SU-DHL-6 (cell line): ENCODE measurements around the gene DTWD1.
A peak's percentile ranks its signal among the peaks of the same experiment; 100 is the strongest.

Source experiments
- H2AFZ ChIP-seq: fragments of 200-600 bp; sonication (generic); 2 replicates; pipeline ENCODE4 v1.6.1; 2014; ENCODE audit warnings: low read depth, mild to moderate bottlenecking, moderate library complexity, mixed read lengths, antibody characterized with exemption, low read length; ENCODE audit not compliant: severe bottlenecking
- H3F3A ChIP-seq: fragments of 200-600 bp; shearing (Covaris generic); 2 replicates; pipeline ENCODE4 v1.6.0; 2016; ENCODE audit warnings: antibody characterized with exemption, mild to moderate bottlenecking; ENCODE audit not compliant: insufficient read depth
- H3K27ac ChIP-seq: fragments of 200-600 bp; sonication (generic); 2 replicates; pipeline ENCODE4 v1.5.1; 2016; ENCODE audit warnings: low read depth, mild to moderate bottlenecking, low read length, moderate library complexity, mixed read lengths
- H3K27me3 ChIP-seq: fragments of 200-600 bp; sonication (generic), shearing (Covaris generic); 2 replicates; pipeline ENCODE4 v1.6.0; 2014; ENCODE audit warnings: mild to moderate bottlenecking, low read length
- H3K36me3 ChIP-seq: fragments of 200-600 bp; sonication (generic); 2 replicates; pipeline ENCODE4 v1.6.1; 2014; ENCODE audit warnings: mild to moderate bottlenecking, low read length, mixed read lengths
- H3K4me2 ChIP-seq: fragments of 300-600, 200-600 bp; shearing (Covaris generic), sonication (generic); 2 replicates; pipeline ENCODE4 v1.6.0; 2014; ENCODE audit warnings: low read length, low read depth, mild to moderate bottlenecking; ENCODE audit not compliant: poor library complexity, severe bottlenecking
- H3K4me3 ChIP-seq: fragments of 200-600 bp; sonication (generic); 2 replicates; pipeline ENCODE4 v1.5.1; 2014; ENCODE audit warnings: antibody characterized with exemption, low read length, mild to moderate bottlenecking, mixed read lengths; ENCODE audit not compliant: insufficient read depth, poor library complexity, severe bottlenecking
- H3K79me2 ChIP-seq: fragments of 200-600 bp; sonication (generic); 2 replicates; pipeline ENCODE4 v1.6.1; 2014; ENCODE audit warnings: mild to moderate bottlenecking, low read length, moderate library complexity; ENCODE audit not compliant: insufficient read depth
- H3K9ac ChIP-seq: fragments of 200-600 bp; sonication (generic); 2 replicates; pipeline ENCODE4 v1.7.0; 2014; ENCODE audit warnings: mild to moderate bottlenecking, low read length
- H3K9me2 ChIP-seq: fragments of 200-600 bp; sonication (generic); replicated peaks from 2 replicates; pipeline ENCODE4 v1.6.1; 2014; ENCODE audit warnings: low read length; ENCODE audit not compliant: insufficient read depth
- H3K9me3 ChIP-seq: fragments of 200-600 bp; sonication (generic); 2 replicates; pipeline ENCODE4 v1.6.1; 2014; ENCODE audit warnings: low read length, mixed read lengths; ENCODE audit not compliant: insufficient read depth
- H4K20me1 ChIP-seq: fragments of 200-600 bp; sonication (generic); 2 replicates; pipeline ENCODE4 v1.6.1; 2014; ENCODE audit warnings: low read depth, mild to moderate bottlenecking, antibody characterized with exemption, low read length, moderate library complexity, mixed read lengths
- CTCF ChIP-seq: fragments of 200-600 bp; sonication (generic); IDR thresholded peaks from one replicate; pipeline ENCODE4 v1.5.1; 2017; ENCODE audit warnings: antibody characterized with exemption, mild to moderate bottlenecking, low read length, moderate library complexity; ENCODE audit not compliant: insufficient read depth, poor library complexity, severe bottlenecking
- EZH2phosphoT487 ChIP-seq: fragments of 200-600 bp; sonication (generic), shearing (Covaris generic); conservative IDR thresholded peaks from 2 replicates; pipeline ENCODE4 v1.6.1; 2018; ENCODE audit warnings: mild to moderate bottlenecking, antibody characterized with exemption, low read length, moderate library complexity, mixed read lengths

DTWD1 gene

GRCh38 chr15:49621401-49621811 lies 558 bp downstream of the DTWD1 start:
- Histone ChIP-seq H3K27me3 (no peaks in the 10 kb centered on the region), H3K27ac (peak overlapping the region; percentile 55), H4K20me1 (no peaks in the 10 kb centered on the region), H3K4me3 (peak overlapping the region; percentile 93), H3K4me2 (peak overlapping the region; percentile 98), H3K36me3 (peaks cover 25% of the 10 kb centered on the region), H3K9me3 (0 out of 2 replicates have a peak, but pooled peaks cover under 1% of the 10 kb centered on the region), H2AFZ (peak overlapping the region; percentile 91), H3F3A (no peaks in the 10 kb centered on the region), H3K9ac (peak overlapping the region; percentile 86), H3K9me2 (no peaks in the 10 kb centered on the region), H3K79me2 (peaks cover 38% of the 10 kb centered on the region)
- TF ChIP-seq EZH2phosphoT487 (no peak), CTCF (no peak)

DNA sequence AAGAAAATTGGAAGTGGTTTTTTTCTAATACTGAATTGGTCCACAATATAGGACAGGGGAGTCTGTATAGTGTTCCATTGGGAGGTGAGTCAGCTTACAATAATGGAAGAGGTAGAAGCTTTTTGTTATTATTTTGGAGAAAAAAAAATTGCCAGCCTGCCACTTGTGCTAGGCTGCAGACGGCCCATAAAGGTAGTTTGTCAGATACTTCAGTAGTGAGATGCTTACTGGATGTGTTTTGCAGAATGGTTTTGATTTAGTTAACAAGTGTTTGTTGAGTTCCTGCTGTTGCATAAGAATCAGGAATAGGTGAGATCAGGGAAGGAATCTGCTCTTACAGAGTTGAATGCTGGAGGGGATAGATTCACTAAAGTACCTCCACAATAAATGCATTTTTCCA lies 1.0 kb downstream of the DTWD1 start:
- Histone ChIP-seq H3K36me3 (peaks cover 29% of the 10 kb centered on the region), H3K27me3 (no peaks in the 10 kb centered on the region), H3K4me2 (peak overlapping the region; percentile 98), H3K4me3 (peak overlapping the region; percentile 93), H3K27ac (no peak overlapping the region), H3K9ac (peak overlapping the region; percentile 86), H2AFZ (peak overlapping the region; percentile 91), H3K9me2 (no peaks in the 10 kb centered on the region), H3K79me2 (peaks cover 38% of the 10 kb centered on the region), H4K20me1 (no peaks in the 10 kb centered on the region), H3F3A (0 out of 2 replicates have a peak, but pooled peaks cover 3% of the 10 kb centered on the region), H3K9me3 (no peaks in the 10 kb centered on the region)
- TF ChIP-seq CTCF (no peak), EZH2phosphoT487 (no peak)

DNA sequence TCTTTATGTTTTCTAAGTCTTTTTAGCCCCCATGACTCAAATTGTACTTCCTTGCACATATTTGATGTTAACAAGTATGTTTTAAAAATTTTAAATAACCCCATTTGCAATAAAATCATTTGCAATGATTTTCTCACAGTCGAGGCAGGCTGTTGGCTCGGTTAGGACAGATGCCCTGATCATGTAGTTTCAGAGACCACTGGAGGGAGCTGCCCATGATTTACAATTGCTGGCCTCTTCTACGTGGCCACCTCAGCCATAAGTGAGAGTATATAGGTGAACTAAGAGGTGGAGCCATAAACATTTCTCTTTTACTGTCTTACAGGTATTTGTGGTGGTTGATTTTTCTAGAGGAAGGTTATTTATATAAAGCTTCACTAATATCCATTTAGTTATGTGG lies 1.7 kb downstream of the DTWD1 start:
- H3K27me3 ChIP-seq: no peaks in the 10 kb centered on the region
- H3K79me2 ChIP-seq: peaks cover 38% of the 10 kb centered on the region
- TF ChIP-seq CTCF: no peak
- TF ChIP-seq EZH2phosphoT487: no peak
- no peaks in the 10 kb centered on the region for H4K20me1 ChIP-seq
- peaks cover 29% of the 10 kb centered on the region for H3K36me3 ChIP-seq
- no peak overlapping the region for H3K27ac ChIP-seq
- H3K4me2 ChIP-seq: peak overlapping the region; percentile 98
- H3F3A ChIP-seq: 0 out of 2 replicates have a peak, but pooled peaks cover 3% of the 10 kb centered on the region
- no peaks in the 10 kb centered on the region for H3K9me3 ChIP-seq
- H3K9ac ChIP-seq: no peak overlapping the region
- H3K4me3 ChIP-seq: no peak overlapping the region
- H2AFZ ChIP-seq: no peak overlapping the region
- H3K9me2 ChIP-seq: no peaks in the 10 kb centered on the region
